ENCODE measurements around the gene RUNX1. TPM values are rescaled to one million over a fixed set of nuclear protein-coding genes. Genes with fewer than 3 reads are reported as not detected.
A peak's percentile ranks its signal among the peaks of the same experiment; 100 is the strongest.

The RUNX1 gene
- total and polyA plus RNA-seq, 4 experiments from 2014 or later, result 6.0 to 96.3 (median 56.4) TPM

DNA sequence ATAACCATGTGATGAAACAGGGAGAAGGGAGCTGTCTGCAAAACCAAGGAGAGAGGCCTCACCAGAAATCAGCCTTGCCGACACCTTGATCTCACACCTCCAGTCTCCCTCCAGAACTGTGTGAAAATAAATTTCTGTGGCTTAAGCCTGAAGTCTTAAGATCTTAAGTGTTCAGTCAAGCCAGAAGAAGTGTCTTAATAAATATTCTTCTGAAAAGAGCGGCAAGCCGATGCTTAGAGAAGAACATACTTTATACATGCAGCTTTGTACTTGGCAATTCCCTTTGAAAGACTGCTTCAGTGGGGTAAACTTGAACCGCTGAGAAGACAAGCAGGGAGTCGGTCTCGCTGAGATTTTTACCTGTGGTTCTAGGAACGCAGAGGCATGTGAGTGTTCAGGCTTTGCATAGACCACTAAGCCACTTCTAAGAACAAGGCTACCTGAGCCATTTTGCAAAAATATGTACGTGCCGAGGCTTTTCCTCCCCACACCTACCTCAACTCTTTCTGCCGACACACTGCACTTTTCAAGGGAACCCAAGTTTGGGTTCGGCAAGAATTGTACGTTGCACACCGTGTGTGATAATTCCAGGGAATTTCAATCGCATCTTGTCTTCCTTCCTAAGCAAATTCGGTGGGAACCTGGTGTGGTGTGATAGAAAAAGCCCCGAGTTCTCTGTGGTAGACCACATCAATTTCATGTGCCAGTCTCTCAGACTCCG, 3.4 kb downstream of the RUNX1 start:
- H3K27ac ChIP-seq (ENCODE audit: low read depth, low read length), result peak overlapping the region; percentile 82
- H3K4me1 ChIP-seq (ENCODE audit: insufficient read depth, low read length), result peaks cover 72% of the 10 kb centered on the region
- Mint-ChIP-seq H3K9me3 (peaks cover 0 to 10% (median 2%) of the 10 kb centered on the region in 8 donors), H3K4me1 (peaks cover 56 to 98% (median 70%) of the 10 kb centered on the region in 4 donors), H3K27me3 (peaks cover 1 to 3% of the 10 kb centered on the region in 2 donors), H3K4me3 (peak overlapping the region; percentile 87 to 100 (median 98)), H3K36me3 (peaks cover 46 to 74% of the 10 kb centered on the region in 2 donors), H3K27ac (peak overlapping the region; percentile 92 to 100 (median 99))
- no peaks in the 10 kb centered on the region for H3K36me3 ChIP-seq (ENCODE audit: insufficient read depth, low read length)
- peak overlapping the region; percentile 73 to 84 for H3K4me3 ChIP-seq (ENCODE audit: low read length in 2 of 2)
- peak; percentile 78 to 83 (median 80) for DNase-seq
- H3K9me3 ChIP-seq (ENCODE audit: control insufficient read depth in 1 of 2, low read length in 2 of 2), result no peaks in the 10 kb centered on the region
- intact Hi-C loops (cut with micrococcal nuclease), result loop anchor here (5.0 kb wide), 3 partner anchors 33 to 1503 kb away; partner anchors contain the start of genes GART and SON
- POLR2A ChIA-PET (ENCODE audit: partially characterized antibody), result interaction anchor here (1.2 to 21.3 kb wide), 6 partner anchors 19 to 348 kb away, joined by 3 to 729 read pairs (median 42); no protein-coding TSS in a partner anchor
- no peaks in the 10 kb centered on the region for H3K27me3 ChIP-seq (ENCODE audit: insufficient read depth, low read length)
- CTCF ChIA-PET (ENCODE audit: partially characterized antibody), result interaction anchor here (0.8 to 3.4 kb wide), 8 partner anchors 13 to 156 kb away, joined by 3 to 26 read pairs (median 6); no protein-coding TSS in a partner anchor

- Mint-ChIP-seq H3K4me1 (peaks cover 54 to 98% (median 69%) of the 10 kb centered on the region in 4 donors), H3K27ac (peak overlapping the region; percentile 92 to 100 (median 99)), H3K36me3 (peaks cover 50 to 79% of the 10 kb centered on the region in 2 donors), H3K4me3 (peak overlapping the region; percentile 87 to 100 (median 98)), H3K9me3 (peaks cover 0 to 10% (median 2%) of the 10 kb centered on the region in 8 donors), H3K27me3 (peaks cover 1 to 3% of the 10 kb centered on the region in 2 donors)
- H3K27me3 ChIP-seq (ENCODE audit: insufficient read depth, low read length), result no peaks in the 10 kb centered on the region
- no peaks in the 10 kb centered on the region for H3K9me3 ChIP-seq (ENCODE audit: control insufficient read depth in 1 of 2, low read length in 2 of 2)
- peak overlapping the region; percentile 82 for H3K27ac ChIP-seq (ENCODE audit: low read depth, low read length)
- H3K36me3 ChIP-seq (ENCODE audit: insufficient read depth, low read length), result no peaks in the 10 kb centered on the region
- peak overlapping the region; percentile 73 to 84 for H3K4me3 ChIP-seq (ENCODE audit: low read length in 2 of 2)
- no peak for DNase-seq
- peaks cover 72% of the 10 kb centered on the region for H3K4me1 ChIP-seq (ENCODE audit: insufficient read depth, low read length)
- ChIA-PET CTCF (ENCODE audit: partially characterized antibody) (interaction anchor here (0.6 to 1.9 kb wide), 4 partner anchors 19 to 155 kb away, joined by 3 to 4 read pairs (median 4); no protein-coding TSS in a partner anchor), POLR2A (ENCODE audit: partially characterized antibody) (interaction anchor here (1.3 to 21.3 kb wide), 5 partner anchors 18 to 155 kb away, joined by 5 to 729 read pairs (median 70); no protein-coding TSS in a partner anchor)
- intact Hi-C loops (cut with micrococcal nuclease), result loop anchor here (5.0 kb wide), 3 partner anchors 33 to 1503 kb away; partner anchors contain the start of genes GART and SON
Observed at GRCh38 chr21:35044770-35045541, 4.1 kb downstream of the RUNX1 start.

- H3K4me3 ChIP-seq (ENCODE audit: low read length in 2 of 2), result peak overlapping the region; percentile 27 to 73
- Mint-ChIP-seq H3K9me3 (peaks cover 0 to 10% (median 2%) of the 10 kb centered on the region in 8 donors), H3K4me1 (peaks cover 52 to 98% (median 67%) of the 10 kb centered on the region in 4 donors), H3K27me3 (peaks cover 1 to 3% of the 10 kb centered on the region in 2 donors), H3K36me3 (peaks cover 52 to 79% of the 10 kb centered on the region in 2 donors), H3K27ac (peak overlapping the region; percentile 92 to 100 (median 99)), H3K4me3 (peak overlapping the region; percentile 87 to 100 (median 98))
- H3K27me3 ChIP-seq (ENCODE audit: insufficient read depth, low read length), result no peaks in the 10 kb centered on the region
- ChIA-PET CTCF (ENCODE audit: partially characterized antibody) (interaction anchor here (0.6 to 1.9 kb wide), 5 partner anchors 8 to 153 kb away, joined by 3 to 12 read pairs (median 4); no protein-coding TSS in a partner anchor), POLR2A (ENCODE audit: partially characterized antibody) (interaction anchor here (0.6 to 21.3 kb wide), 10 partner anchors 18 to 179 kb away, joined by 3 to 729 read pairs (median 10); no protein-coding TSS in a partner anchor)
- no peaks in the 10 kb centered on the region for H3K9me3 ChIP-seq (ENCODE audit: control insufficient read depth in 1 of 2, low read length in 2 of 2)
- peaks cover 72% of the 10 kb centered on the region for H3K4me1 ChIP-seq (ENCODE audit: insufficient read depth, low read length)
- H3K27ac ChIP-seq (ENCODE audit: low read depth, low read length), result peak overlapping the region; percentile 82
- DNase-seq, result no peak
- intact Hi-C loops (cut with micrococcal nuclease), result no loop called here
- H3K36me3 ChIP-seq (ENCODE audit: insufficient read depth, low read length), result no peaks in the 10 kb centered on the region
Observed at GRCh38 chr21:35044128-35044527, 5.0 kb downstream of the RUNX1 start.

- Mint-ChIP-seq H3K9me3 (peaks cover 0 to 10% (median 2%) of the 10 kb centered on the region in 8 donors), H3K27me3 (peaks cover 1 to 3% of the 10 kb centered on the region in 2 donors), H3K36me3 (peaks cover 52 to 78% of the 10 kb centered on the region in 2 donors), H3K4me3 (peak overlapping the region; percentile 84 to 99 (median 96)), H3K4me1 (peaks cover 58 to 98% (median 72%) of the 10 kb centered on the region in 4 donors), H3K27ac (peak overlapping the region; percentile 92 to 100 (median 99))
- H3K4me3 ChIP-seq (ENCODE audit: low read length in 2 of 2), result peak overlapping the region in 1 of 2 donors; percentile 73
- H3K27me3 ChIP-seq (ENCODE audit: insufficient read depth, low read length), result no peaks in the 10 kb centered on the region
- H3K4me1 ChIP-seq (ENCODE audit: insufficient read depth, low read length), result peaks cover 77% of the 10 kb centered on the region
- H3K9me3 ChIP-seq (ENCODE audit: control insufficient read depth in 1 of 2, low read length in 2 of 2), result no peaks in the 10 kb centered on the region
- ChIA-PET POLR2A (ENCODE audit: partially characterized antibody) (interaction anchor here (0.6 to 21.3 kb wide), 11 partner anchors 8 to 179 kb away, joined by 3 to 729 read pairs (median 9); no protein-coding TSS in a partner anchor), CTCF (ENCODE audit: partially characterized antibody) (interaction anchor here (0.8 to 2.1 kb wide), 5 partner anchors 8 to 155 kb away, joined by 3 to 12 read pairs (median 5); no protein-coding TSS in a partner anchor)
- peak overlapping the region; percentile 82 for H3K27ac ChIP-seq (ENCODE audit: low read depth, low read length)
- peak in 4 of 5 donors; percentile 55 to 65 (median 59) for DNase-seq
- no peaks in the 10 kb centered on the region for H3K36me3 ChIP-seq (ENCODE audit: insufficient read depth, low read length)
- intact Hi-C loops (cut with micrococcal nuclease), result no loop called here
Observed at GRCh38 chr21:35043549-35043948, 5.6 kb downstream of the RUNX1 start.

- Histone ChIP-seq H3K9me3 (ENCODE audit: control insufficient read depth in 1 of 2, low read length in 2 of 2) (no peaks in the 10 kb centered on the region), H3K36me3 (ENCODE audit: insufficient read depth, low read length) (no peaks in the 10 kb centered on the region), H3K27ac (ENCODE audit: low read depth, low read length) (peak overlapping the region; percentile 82), H3K4me1 (ENCODE audit: insufficient read depth, low read length) (peaks cover 85% of the 10 kb centered on the region), H3K4me3 (ENCODE audit: low read length in 2 of 2) (peak overlapping the region; percentile 14 to 32), H3K27me3 (ENCODE audit: insufficient read depth, low read length) (no peaks in the 10 kb centered on the region)
- Mint-ChIP-seq H3K27ac (peak overlapping the region; percentile 92 to 100 (median 99)), H3K27me3 (peaks cover 1 to 3% of the 10 kb centered on the region in 2 donors), H3K4me3 (peak overlapping the region; percentile 84 to 99 (median 96)), H3K36me3 (peaks cover 54 to 76% of the 10 kb centered on the region in 2 donors), H3K9me3 (peaks cover 0 to 9% (median 2%) of the 10 kb centered on the region in 8 donors), H3K4me1 (peaks cover 64 to 99% (median 80%) of the 10 kb centered on the region in 4 donors)
- ChIA-PET CTCF (ENCODE audit: partially characterized antibody) (interaction anchor here (1.3 to 2.1 kb wide), 4 partner anchors 15 to 155 kb away, joined by 3 to 12 read pairs (median 6); no protein-coding TSS in a partner anchor), POLR2A (ENCODE audit: partially characterized antibody) (interaction anchor here (1.1 to 21.3 kb wide), 9 partner anchors 9 to 153 kb away, joined by 3 to 729 read pairs (median 9); no protein-coding TSS in a partner anchor)
- intact Hi-C loops (cut with micrococcal nuclease), result no loop called here
- no peak for DNase-seq
Observed at GRCh38 chr21:35042836-35043235, 6.3 kb downstream of the RUNX1 start.

DNA sequence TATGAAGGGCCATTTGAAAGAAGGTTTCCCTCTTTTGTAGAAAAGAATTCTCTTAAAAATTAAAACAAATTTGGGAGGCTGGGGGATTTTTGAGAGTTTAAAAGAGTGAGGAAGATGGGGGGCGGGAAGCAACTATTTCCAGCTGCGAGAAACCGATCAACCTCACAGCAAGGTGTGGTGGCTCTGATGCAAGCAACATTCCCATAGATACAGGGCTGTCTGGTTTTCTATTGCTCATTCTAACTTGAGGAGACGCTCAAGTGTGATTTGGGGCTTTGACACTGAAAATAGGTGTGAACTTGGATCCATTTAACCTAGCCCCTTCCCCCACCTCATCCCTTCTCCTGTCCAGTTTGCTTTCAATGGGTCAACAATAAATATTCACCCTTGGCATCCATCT, 7.2 kb downstream of the RUNX1 start:
- Mint-ChIP-seq H3K27me3 (no peaks in the 10 kb centered on the region), H3K27ac (peak overlapping the region; percentile 92 to 100 (median 99)), H3K4me1 (peaks cover 73 to 99% (median 88%) of the 10 kb centered on the region in 4 donors), H3K9me3 (peaks cover 0 to under 1% (median 0%) of the 10 kb centered on the region in 8 donors), H3K36me3 (peaks cover 52 to 73% of the 10 kb centered on the region in 2 donors), H3K4me3 (peak overlapping the region; percentile 84 to 98 (median 93))
- no peaks in the 10 kb centered on the region for H3K9me3 ChIP-seq (ENCODE audit: control insufficient read depth in 1 of 2, low read length in 2 of 2)
- no peak for DNase-seq
- CTCF ChIA-PET (ENCODE audit: partially characterized antibody), result interaction anchor here (1.4 to 2.1 kb wide), 2 partner anchors 152 to 154 kb away, joined by 3 to 5 read pairs; no protein-coding TSS in a partner anchor
- H3K27me3 ChIP-seq (ENCODE audit: insufficient read depth, low read length), result no peaks in the 10 kb centered on the region
- peaks cover 94% of the 10 kb centered on the region for H3K4me1 ChIP-seq (ENCODE audit: insufficient read depth, low read length)
- H3K4me3 ChIP-seq (ENCODE audit: low read length in 2 of 2), result peak overlapping the region; percentile 14 to 37
- POLR2A ChIA-PET (ENCODE audit: partially characterized antibody), result interaction anchor here (1.1 to 21.3 kb wide), 5 partner anchors 10 to 152 kb away, joined by 3 to 729 read pairs (median 9); no protein-coding TSS in a partner anchor
- intact Hi-C loops (cut with micrococcal nuclease), result no loop called here
- H3K27ac ChIP-seq (ENCODE audit: low read depth, low read length), result peak overlapping the region; percentile 82
- no peaks in the 10 kb centered on the region for H3K36me3 ChIP-seq (ENCODE audit: insufficient read depth, low read length)
